Motor neuron (in vitro differentiated cells): ENCODE results near the gene RBM14. TPM values are rescaled to one million over a fixed set of nuclear protein-coding genes. Genes with fewer than 3 reads are reported as not detected.

ENCODE experiments used
- total RNA-seq, 8 experiments: library from RNA; unstranded; fragments of 300-600 nt; gene quantifications; 2 replicates each; pipeline versions ENCODE4 v1.2.3 to v1.2.4, GENCODE V29; 2022

The RBM14 gene
- total RNA-seq, 8 experiments from 2014 or later, result 31.7 to 88.4 (median 49.3) TPM

Other genes with a start within 250 kb of the RBM14 start
- gene SLC29A2, start 244.9 kb upstream of the RBM14 start, total RNA-seq, result 10 to 100 TPM in 2 of 8 experiments, 1 to 10 TPM in 5, under 1 TPM in 1; 0.56 to 15.7 (median 3.5) TPM
- gene NPAS4, start 195.6 kb upstream of the RBM14 start, total RNA-seq, result 10 to 100 TPM in 1 of 8 experiments, 1 to 10 TPM in 2, under 1 TPM in 5; 0.10 to 19.1 (median 0.32) TPM
- gene MRPL11, start 177.8 kb upstream of the RBM14 start, total RNA-seq, result 10 to 100 TPM; 19.5 to 66.0 (median 25.3) TPM
- gene PELI3, start 149.7 kb upstream of the RBM14 start, total RNA-seq, result 10 to 100 TPM in 5 of 8 experiments, 1 to 10 TPM in 3; 5.4 to 16.9 (median 11.1) TPM
- gene DPP3, start 136.2 kb upstream of the RBM14 start, total RNA-seq, result 10 to 100 TPM; 26.3 to 74.9 (median 35.4) TPM
- gene BBS1, start 106.0 kb upstream of the RBM14 start, total RNA-seq, result 10 to 100 TPM; 20.7 to 54.3 (median 27.6) TPM
- 10 to 100 TPM in 2 of 8 experiments, 1 to 10 TPM in 6; 5.2 to 12.7 (median 8.4) TPM for gene ZDHHC24, start 70.6 kb upstream of the RBM14 start, total RNA-seq
- gene ACTN3, start 69.7 kb upstream of the RBM14 start, total RNA-seq, result under 1 TPM in 4 of 8 experiments, not detected in 4; 0.05 to 0.18 (median 0.10) TPM
- 10 to 100 TPM in 5 of 8 experiments, 1 to 10 TPM in 3; 5.4 to 46.1 (median 22.8) TPM for gene CTSF, start 48.0 kb upstream of the RBM14 start, total RNA-seq
- gene CCDC87, start 23.6 kb upstream of the RBM14 start, total RNA-seq, result under 1 TPM; 0.36 to 0.96 (median 0.67) TPM
- gene CCS, start 23.4 kb upstream of the RBM14 start, total RNA-seq, result 10 to 100 TPM; 29.6 to 61.9 (median 36.6) TPM
- 100 to 1,000 TPM; 122 to 311 (median 170) TPM for gene RBM4, start 22.1 kb downstream of the RBM14 start, total RNA-seq
- gene RBM4B, start 61.3 kb downstream of the RBM14 start, total RNA-seq, result 10 to 100 TPM; 14.9 to 59.5 (median 47.7) TPM
- gene SPTBN2, start 112.6 kb downstream of the RBM14 start, total RNA-seq, result 10 to 100 TPM in 7 of 8 experiments, 1 to 10 TPM in 1; 2.4 to 99.4 (median 62.6) TPM
- gene RCE1, start 226.8 kb downstream of the RBM14 start, total RNA-seq, result 10 to 100 TPM; 11.4 to 21.6 (median 15.4) TPM
- 10 to 100 TPM in 7 of 8 experiments, 1 to 10 TPM in 1; 7.7 to 45.9 (median 34.0) TPM for gene LRFN4, start 240.4 kb downstream of the RBM14 start, total RNA-seq